IPS DF 4.7 (cell line): ENCODE results near the gene USB1.
"Not testable (repeated sequence)": the region's sequence is repeated elsewhere in the genome, so short reads cannot be mapped to it uniquely, and the experiment has no call there.

ENCODE experiments used
- DNase-seq: peaks from one replicate; pipeline ENCODE4 v3.0.0-alpha.2; 2013; ENCODE audit warnings: low spot score; ENCODE audit errors: extremely low read depth

USB1 gene

GRCh38 chr16:57969451-57970123, 31.6 kb upstream of the USB1 start:
- DNase-seq: no peak

DNA sequence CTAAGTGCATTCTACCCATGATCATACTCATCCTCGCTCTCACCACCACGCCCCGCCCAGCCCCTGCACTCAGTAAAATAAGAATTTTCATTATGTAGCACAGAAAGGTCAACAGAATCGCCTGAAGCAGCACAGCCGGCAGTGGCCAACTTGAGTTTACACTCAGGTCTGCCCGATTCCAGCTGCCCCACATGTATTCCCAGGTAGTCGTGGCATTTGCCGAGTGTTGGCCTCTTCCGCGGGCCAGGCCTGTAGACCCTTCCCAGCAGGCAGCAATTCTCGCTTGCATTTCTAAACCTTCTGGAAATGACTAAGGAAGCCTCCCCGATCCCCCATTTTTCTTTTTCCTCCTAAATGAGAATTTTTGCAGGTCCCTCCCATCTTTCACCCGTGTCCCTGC, 30.9 kb upstream of the USB1 start:
- DNase-seq: no peak

DNA sequence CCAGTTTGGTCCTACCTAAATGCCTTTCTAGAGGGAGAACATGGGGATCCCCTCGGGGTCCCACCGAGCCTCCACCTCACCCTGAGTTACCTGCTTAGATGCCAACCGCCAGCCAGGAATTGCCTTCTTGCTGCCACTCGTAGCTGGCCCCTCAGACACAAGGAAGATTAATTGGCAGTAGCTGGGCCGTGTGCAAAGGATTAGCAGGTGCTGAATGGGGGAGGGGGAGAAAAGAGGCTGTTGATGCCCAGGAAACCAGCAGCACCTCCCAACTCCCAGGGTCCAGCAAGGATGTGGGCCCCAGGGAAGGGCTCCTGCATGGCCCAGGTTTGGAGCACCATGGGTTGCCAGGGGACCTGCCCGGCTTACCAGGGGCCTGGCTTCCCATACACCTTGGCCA, 30.2 kb upstream of the USB1 start, which contains the start of gene CNGB1:
CNGB1 (minus strand) TSS at position 159 of the 400 bp plus-strand sequence. CDS start 3,842 bp downstream, outside the sequence.
- no peak for DNase-seq

- DNase-seq: no peak
These were observed 29.4 kb upstream of the USB1 start for GRCh38 chr16:57971848-57972247.

DNA sequence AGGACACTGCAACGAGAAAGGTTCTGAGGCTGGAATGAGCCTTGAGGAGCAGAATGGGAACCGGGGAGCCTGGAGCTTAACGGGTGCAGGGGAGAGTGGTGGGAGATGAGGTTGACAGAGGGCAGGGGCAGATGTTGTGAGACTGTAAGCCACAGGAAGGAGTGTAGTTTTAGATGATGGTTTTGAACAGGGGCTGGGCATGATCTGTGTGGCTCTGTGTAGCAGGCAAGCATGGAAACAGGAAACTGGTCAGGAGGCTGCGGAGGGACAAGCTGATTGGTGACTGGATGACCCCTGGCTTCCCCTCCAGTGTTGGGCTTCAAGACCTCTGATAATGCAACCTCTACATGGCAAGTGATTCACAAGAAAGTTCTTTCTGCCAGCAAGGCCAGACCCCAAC, 28.9 kb upstream of the USB1 start:
- DNase-seq: no peak

DNA sequence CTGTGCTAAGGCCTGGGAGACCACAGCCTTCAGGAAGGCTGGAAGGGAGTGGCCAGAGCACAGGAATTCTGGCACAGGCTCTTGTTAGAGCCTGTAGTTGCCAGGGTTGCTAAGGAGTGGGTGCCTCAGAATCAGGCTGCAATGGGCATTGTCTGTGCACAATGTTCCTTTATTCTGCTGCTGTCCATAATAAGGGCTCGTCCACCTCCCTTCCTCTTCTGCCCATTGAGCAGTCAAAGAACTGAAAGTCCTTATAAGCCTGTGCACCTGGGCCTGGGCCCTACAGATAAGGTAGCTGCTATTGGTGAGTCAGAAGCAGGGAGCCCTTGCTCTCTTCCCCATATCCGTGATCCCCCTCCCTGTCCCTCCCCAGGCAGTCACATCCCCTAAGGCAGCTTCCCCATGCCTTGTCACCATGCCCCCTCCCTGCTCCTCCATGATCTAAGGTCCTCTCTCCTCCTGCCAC, 24.8 kb upstream of the USB1 start:
- DNase-seq: no peak

GRCh38 chr16:57977418-57978069, 23.7 kb upstream of the USB1 start:
- no peak for DNase-seq

- not testable (repeated sequence) for DNase-seq
These were observed 23.1 kb upstream of the USB1 start for GRCh38 chr16:57978070-57978465.

GRCh38 chr16:57979006-57979585, 22.1 kb upstream of the USB1 start:
- no peak for DNase-seq

DNA sequence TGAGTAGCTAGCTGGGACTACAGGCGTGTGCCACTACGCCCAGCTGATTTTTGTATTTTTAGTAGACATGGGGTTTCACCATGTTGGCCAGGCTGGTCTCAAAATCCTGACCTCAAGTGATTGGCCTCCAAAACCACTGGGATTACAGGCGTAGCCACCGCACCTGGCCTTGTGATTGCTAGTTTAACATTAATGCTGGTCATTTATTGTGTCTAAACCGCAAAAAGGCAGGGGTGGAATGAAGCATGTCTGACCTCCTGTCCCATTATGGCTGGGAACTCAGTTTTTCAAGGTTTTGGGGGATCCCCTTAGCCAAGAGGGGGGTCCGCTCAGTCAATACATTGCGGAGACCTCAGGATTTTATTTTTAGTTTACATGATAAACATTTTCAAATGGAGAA, 19.6 kb upstream of the USB1 start:
- no peak for DNase-seq

DNA sequence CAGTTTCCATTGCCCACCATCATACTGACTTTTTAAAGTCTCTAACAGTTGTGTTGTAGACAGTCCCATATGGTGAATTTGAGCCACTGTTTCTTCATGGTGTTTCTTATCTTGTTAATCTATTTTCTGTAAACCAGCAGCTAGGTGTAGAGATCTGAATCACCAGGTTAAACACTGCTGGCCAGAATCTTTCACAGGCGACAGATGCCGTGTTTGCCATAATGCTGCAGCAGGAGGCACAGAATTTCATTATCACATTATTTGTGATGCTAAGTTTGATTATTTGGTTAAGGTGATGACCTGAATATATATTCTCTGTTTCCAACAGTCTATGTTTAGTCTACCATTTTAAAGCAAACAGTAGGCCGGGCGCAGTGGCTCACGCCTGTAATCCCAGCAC, 18.8 kb upstream of the USB1 start:
- DNase-seq: no peak

DNA sequence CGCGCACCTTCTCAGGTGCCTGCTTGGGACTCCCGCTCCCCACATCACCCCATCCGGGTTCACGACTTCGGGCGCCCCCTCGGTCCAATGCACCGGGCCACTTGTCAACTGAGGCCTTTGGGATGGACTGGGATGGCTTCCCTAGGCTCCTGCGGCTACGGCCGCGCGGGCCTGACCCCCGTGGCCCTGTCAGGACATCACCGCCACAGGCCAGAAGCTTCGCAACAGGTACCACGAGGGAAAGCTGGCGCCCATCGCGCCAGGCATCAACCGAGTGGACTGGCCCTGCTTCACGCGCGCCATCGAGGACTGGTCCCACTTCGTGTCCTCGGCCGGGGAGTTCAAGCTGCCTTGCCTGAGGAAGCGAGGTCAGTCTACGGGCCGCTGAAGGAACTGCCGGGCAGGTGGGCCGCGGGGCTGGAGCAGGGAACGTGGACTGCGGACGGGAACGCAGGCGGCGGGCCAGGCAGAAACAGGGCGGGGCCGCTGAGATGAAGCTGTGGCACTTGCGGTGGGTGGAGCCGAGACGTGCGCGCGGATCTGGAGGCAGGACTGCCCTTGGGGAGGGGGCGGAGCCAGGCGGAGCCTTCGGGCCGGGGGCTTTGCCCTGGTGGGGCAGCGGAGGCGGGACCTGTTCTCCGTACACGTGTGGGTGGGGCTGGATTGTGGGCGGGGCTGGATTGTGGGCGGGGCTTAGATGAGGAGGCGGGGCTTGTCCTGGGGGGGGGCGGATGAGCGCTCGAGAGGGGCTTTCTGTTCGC, 16.6 kb upstream of the USB1 start:
- no peak for DNase-seq

DNA sequence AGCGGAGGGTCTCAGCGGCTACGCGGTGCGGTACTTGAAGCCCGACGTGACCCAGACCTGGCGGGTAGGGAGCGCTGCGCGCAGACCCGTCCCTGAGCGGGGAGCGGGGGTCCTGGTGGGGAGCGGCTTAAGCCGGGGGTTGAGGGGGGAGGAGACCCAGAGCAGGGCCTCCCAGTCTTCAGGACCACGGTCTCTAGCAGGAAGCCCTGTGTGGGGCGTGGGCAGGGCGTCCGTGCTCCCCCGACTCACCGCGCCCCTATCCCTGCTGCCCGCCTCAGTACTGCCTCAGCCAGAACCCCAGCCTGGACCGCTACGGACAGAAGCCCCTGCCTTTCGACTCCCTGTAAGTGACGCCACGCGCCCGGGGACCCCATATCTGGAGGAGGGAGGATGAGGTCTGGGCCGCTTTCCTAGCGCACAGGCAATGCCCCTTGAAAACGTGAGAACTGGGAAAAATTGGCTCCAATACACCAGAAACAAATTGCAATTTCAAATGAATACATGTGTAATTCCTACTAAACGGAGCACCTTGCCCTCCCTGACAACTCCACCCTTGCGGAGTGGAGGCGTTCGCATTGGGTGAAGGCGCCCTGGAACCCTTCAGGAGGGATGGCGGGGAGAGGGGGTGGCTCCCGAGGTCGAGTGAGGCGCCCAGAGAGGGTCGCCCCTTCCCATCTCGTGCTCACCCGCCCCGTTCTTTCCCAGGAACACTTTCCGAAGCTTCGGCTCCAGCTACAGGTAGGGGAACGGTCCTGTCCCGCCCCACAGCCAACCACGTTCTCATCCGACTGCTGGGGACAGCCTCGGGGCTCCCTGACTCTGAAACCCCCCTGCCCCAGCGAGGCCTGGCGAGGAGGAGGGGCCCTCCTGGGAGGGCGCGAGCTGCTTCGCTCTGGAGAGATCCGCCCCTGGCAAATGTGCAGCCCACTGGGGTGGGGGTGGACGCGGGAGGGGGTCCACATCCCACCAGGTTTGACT, 15.7 kb upstream of the USB1 start:
- no peak for DNase-seq

GRCh38 chr16:57986196-57986595, 15.0 kb upstream of the USB1 start:
- DNase-seq: no peak

DNA sequence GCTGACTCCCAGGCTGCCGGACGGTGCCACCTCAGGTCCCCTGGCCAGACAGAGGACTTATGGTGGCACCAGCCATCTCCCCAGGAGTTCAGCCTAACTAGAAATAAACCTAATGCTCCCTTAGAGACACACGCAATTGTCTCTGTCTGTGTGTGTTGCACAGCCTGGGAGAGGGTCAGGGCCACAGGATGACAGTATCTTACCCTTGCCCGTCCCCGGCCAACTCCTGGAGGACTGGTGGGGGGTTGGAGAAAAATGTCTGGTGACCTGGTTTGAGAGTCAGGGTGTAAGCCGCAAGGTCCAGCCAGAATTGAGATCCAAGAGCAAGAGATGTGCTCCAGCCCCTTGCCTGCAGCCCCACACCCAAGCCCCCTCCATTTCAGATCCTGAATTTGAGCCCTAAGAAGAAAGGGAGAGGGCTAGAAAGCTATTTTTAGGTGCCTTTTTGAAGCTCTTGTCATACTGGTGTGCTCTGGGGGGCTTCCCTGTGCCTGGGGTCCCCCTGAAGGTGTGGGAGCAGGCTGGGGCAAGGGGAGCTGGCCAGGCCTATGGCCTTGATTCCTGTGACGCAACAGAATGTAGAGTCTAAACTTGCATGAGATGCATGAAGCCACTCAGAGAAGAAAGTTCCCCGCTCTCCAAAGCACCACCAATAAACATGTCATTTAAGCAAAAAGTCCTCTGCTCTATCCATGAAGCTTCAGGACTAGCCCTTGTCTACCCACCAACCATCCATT, 13.6 kb upstream of the USB1 start:
- no peak for DNase-seq

GRCh38 chr16:57988929-57989328, 12.3 kb upstream of the USB1 start:
- DNase-seq: no peak

DNA sequence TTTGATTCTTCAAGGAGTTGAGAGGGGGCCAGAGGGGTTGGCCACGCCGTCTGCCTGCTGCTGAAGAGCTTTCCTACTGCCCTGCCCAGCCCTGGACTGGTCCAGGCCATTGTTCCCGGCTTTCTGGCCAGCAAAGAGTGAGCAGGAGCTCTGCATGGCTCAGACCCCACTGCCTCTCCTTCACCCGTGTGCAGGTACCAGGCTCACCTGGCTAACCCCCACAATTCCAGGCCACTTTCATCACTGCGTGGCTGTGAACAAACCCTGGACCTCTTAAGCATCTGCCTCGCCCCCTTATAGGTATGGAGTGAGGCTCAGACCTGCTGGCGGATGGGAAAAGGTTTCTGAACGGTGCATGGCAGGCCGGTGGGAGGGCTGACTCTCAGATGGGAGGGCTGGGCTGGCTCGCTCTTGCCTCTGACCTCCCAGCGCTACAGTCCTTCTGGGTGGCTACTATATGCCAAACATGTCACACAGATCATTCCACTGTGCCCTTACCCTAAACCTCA, 9.6 kb upstream of the USB1 start:
- no peak for DNase-seq

- DNase-seq: no peak
These were observed 9.1 kb upstream of the USB1 start for GRCh38 chr16:57992084-57992483.

DNA sequence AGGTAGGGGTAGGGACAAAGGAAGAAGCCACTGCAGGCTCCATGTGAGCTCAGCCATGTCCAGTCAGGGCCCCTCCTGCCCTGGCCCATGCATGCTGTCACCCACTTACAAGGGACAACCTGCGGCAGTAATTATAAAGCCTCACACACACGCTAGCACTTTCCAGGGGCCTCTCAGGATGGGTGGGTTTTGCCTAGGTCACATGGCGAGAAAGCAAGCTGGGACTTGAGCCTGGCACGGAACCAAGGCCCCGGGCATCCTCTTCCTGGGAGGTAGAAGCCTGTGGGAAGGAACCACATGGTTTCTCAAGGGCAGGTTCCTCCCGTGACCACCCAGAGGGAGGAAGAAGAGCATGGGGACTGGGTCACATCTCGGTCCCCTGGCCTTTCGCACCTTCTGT, 7.8 kb upstream of the USB1 start:
- DNase-seq: no peak

DNA sequence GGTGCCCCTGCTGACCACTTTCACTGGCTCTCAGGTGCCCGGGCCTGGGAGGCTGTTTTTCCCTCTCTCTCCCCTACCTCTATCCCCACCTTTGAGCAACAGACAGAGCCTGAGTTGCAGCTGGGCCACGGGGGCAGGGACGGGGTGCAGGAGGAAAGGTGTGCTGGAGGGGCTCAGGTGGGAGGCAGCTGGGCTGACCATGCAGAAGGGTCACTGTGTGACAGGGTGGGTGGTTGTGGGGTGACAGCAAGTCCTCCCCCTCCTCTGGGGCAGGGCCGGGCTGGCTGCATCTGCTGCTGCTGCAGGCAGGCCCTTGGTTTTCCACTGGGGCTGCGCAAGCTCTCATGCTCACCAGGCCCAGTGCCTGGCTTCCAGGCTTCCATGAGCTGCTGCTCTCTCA, 7.3 kb upstream of the USB1 start:
- no peak for DNase-seq
